Measurements from ENCODE around the gene TECTA. TPM values are rescaled to one million over a fixed set of nuclear protein-coding genes. Genes with fewer than 3 reads are reported as not detected.

TECTA gene
- total RNA-seq, 4 donors from 2014 or later, result 0.49 to 1.4 (median 0.71) TPM

- TF ChIP-seq CTCF (IDR thresholded peaks at IDR 0.05; ENCODE audit: low read depth), result no peak
Measured at GRCh38 chr11:121225382-121225781, 124.3 kb downstream of the TECTA start.

- no peak for TF ChIP-seq CTCF (IDR thresholded peaks at IDR 0.05; ENCODE audit: low read depth)
Measured at GRCh38 chr11:121226415-121227263, 125.6 kb downstream of the TECTA start.

GRCh38 chr11:121228851-121229250 is 127.8 kb downstream of the TECTA start:
- no peak for TF ChIP-seq CTCF (IDR thresholded peaks at IDR 0.05; ENCODE audit: low read depth)

- TF ChIP-seq CTCF (IDR thresholded peaks at IDR 0.05; ENCODE audit: low read depth), result no peak
Measured at GRCh38 chr11:121229495-121230215, 128.6 kb downstream of the TECTA start.

- TF ChIP-seq CTCF (IDR thresholded peaks at IDR 0.05; ENCODE audit: low read depth), result no peak
Measured at GRCh38 chr11:121231576-121232278, 130.7 kb downstream of the TECTA start.

GRCh38 chr11:121235057-121235456 is 134.0 kb downstream of the TECTA start:
- TF ChIP-seq CTCF (IDR thresholded peaks at IDR 0.05; ENCODE audit: low read depth), result no peak
